Erythroblast (primary cell): Measurements from ENCODE around the gene AATF.

Experiments
- GATA1 ChIP-seq: IDR thresholded peaks from 2 replicates; pipeline ENCODE4 v1.6.1; 2011; ENCODE audit warnings: low read depth, mild to moderate bottlenecking, control low read depth, low read length, moderate library complexity
- POLR2A ChIP-seq: IDR thresholded peaks from 2 replicates; pipeline ENCODE4 v1.6.1; 2011; ENCODE audit warnings: mild to moderate bottlenecking, low read length

- TF ChIP-seq POLR2A = no peak
- no peak for TF ChIP-seq GATA1
Measured at GRCh38 chr17:36992701-36993100, 43.9 kb downstream of the AATF start.
